Measurements from ENCODE around the gene MAGI2.

MAGI2 gene

GRCh38 chr7:78195281-78195680 is 1258.2 kb downstream of the MAGI2 start:
- DNase-seq, result no peak

- DNase-seq, result no peak
Observed at GRCh38 chr7:78194611-78195010, 1258.9 kb downstream of the MAGI2 start.

DNA sequence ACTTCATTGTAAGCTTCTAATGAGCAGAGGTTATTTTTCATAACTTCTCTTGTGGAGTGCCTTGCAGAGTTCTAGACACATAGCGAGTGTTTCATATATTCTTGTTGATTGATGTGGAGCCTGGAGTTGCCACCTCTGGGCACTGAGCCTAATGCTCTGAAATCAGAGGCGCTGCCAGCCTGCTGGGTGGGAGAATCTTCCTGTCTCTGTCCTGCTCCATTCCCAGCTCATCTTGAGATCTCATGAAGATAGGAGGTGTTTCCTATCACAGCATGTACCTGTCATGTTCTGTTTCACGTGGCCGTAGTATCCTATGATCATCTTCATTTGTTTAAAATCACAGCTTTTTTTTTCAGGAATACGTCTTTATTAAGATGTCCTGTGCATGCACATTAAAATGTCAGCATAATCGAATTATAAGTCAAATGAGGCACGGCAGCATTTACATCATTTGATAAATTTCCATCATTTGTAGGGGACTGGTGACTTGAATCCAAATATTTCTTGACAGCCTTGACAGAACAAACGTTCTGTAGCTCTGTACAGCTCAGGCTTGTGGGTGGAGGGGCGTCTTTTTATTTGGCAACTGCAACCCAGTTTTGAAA is 1261.9 kb downstream of the MAGI2 start:
- DNase-seq, result no peak

DNA sequence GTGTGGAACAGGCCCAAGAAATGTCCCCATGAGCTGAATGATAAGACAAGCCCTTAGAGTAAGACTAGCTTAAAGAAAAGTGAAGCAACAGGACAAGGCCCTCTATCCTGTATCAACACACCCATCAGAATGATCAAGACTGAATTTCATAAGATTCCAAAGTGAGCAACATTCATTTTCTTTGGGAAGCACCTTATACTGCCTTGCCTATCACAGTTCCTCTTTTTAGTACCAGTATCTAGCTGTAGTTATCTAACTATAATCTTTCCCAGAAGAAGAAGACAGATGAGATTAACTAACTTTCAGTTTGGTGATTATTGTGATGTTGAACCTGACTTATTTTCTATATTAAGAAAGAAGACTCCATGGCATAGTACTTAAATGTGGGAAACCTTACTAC is 1263.7 kb downstream of the MAGI2 start:
- DNase-seq, result no peak

GRCh38 chr7:78185149-78185745 is 1268.2 kb downstream of the MAGI2 start:
- no peak for DNase-seq

DNA sequence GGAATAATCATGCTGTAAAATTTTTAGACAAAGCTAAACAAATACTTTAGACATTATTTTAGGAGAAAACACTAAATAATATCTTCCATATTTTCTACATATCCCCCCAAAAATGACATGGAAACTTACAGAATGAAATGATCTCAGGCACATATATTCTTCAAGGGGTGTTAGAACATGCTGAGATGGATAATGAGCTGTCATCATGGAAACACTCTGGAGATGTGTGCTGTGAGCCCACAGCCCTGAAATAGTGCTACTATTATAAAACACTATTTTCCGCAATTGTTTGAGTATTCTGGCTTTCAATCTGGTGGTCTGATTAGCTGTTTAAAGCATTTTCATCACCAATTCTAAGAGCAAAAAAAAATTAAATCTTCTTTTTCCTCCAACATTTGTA is 1269.2 kb downstream of the MAGI2 start:
- no peak for DNase-seq

- no peak for DNase-seq
Observed at GRCh38 chr7:78179827-78180477, 1273.5 kb downstream of the MAGI2 start.

DNA sequence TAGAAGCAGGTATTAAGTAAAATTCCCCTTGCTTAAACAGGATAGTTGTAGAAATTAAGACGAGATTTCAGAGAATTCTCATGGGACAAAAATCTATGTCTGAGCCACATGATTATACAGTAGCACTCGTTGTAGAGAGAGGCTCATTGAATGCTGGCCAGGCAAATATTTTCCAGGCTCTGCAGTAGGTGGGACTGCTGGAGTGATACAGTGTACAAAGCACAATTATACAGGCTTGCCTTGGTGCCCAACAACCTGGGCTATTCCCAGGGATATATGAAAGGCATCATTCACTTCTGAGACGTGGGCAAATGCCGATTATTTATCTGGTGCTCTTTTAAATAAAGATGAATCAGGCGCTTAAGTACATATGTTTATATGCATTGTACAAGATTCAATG is 1274.3 kb downstream of the MAGI2 start:
- no peak for DNase-seq

GRCh38 chr7:78178319-78178718 is 1275.1 kb downstream of the MAGI2 start:
- no peak for DNase-seq

GRCh38 chr7:78176171-78176570 is 1277.3 kb downstream of the MAGI2 start:
- no peak for DNase-seq

GRCh38 chr7:78175330-78176100 is 1278.0 kb downstream of the MAGI2 start:
- DNase-seq, result no peak

GRCh38 chr7:78173666-78174065 is 1279.8 kb downstream of the MAGI2 start:
- DNase-seq, result no peak

- no peak for DNase-seq
Observed at GRCh38 chr7:78172933-78173591, 1280.4 kb downstream of the MAGI2 start.

- DNase-seq, result no peak
Observed at GRCh38 chr7:78172267-78172757, 1281.2 kb downstream of the MAGI2 start.

GRCh38 chr7:78171398-78171797 is 1282.1 kb downstream of the MAGI2 start:
- no peak for DNase-seq

- no peak for DNase-seq
Observed at GRCh38 chr7:78170815-78171214, 1282.7 kb downstream of the MAGI2 start.

- no peak for DNase-seq
Observed at GRCh38 chr7:78169992-78170391, 1283.5 kb downstream of the MAGI2 start.

- no peak for DNase-seq
Observed at GRCh38 chr7:78168865-78169264, 1284.6 kb downstream of the MAGI2 start.

GRCh38 chr7:78167860-78168259 is 1285.6 kb downstream of the MAGI2 start:
- no peak for DNase-seq

GRCh38 chr7:78165854-78166253 is 1287.6 kb downstream of the MAGI2 start:
- no peak for DNase-seq

GRCh38 chr7:78165454-78165853 is 1288.0 kb downstream of the MAGI2 start:
- DNase-seq, result no peak

GRCh38 chr7:78164459-78164858 is 1289.0 kb downstream of the MAGI2 start:
- DNase-seq, result no peak

GRCh38 chr7:78161781-78162180 is 1291.7 kb downstream of the MAGI2 start:
- no peak for DNase-seq

Measured in CD4-positive, alpha-beta T cell treated with Interleukin-12 subunit alpha and Interleukin-12 subunit beta, for 1 hour (primary cell).